HAP-1 (cell line): ENCODE data around the gene PGBD5.

Source experiments
- DNase-seq, 2 experiments: peaks; one replicate each; pipeline ENCODE4 v3.0.0-alpha.2; 2016 to 2020; ENCODE audit warnings: low spot score in 2 of 2
- H3K27me3 ChIP-seq: fragments of 250-450 bp; sonication (Bioruptor Pico); 2 replicates; pipeline ENCODE4 v1.5.1; 2020; ENCODE audit warnings: low read depth, mild to moderate bottlenecking, moderate library complexity
- H3K36me3 ChIP-seq: fragments of 250-450 bp; sonication (Bioruptor Pico); replicated peaks from 2 replicates; pipeline ENCODE4 v1.5.1; 2020; ENCODE audit warnings: mild to moderate bottlenecking
- H3K4me1 ChIP-seq: fragments of 250-450 bp; sonication (Bioruptor Pico); 2 replicates; pipeline ENCODE4 v1.5.1; 2020; ENCODE audit warnings: mild to moderate bottlenecking
- H3K4me3 ChIP-seq: fragments of 250-450 bp; sonication (Bioruptor Pico); 2 replicates; pipeline ENCODE4 v1.5.1; 2020; ENCODE audit warnings: mild to moderate bottlenecking, moderate library complexity
- H3K9me3 ChIP-seq: fragments of 250-450 bp; sonication (Bioruptor Pico); 2 replicates; pipeline ENCODE4 v1.5.1; 2020; ENCODE audit warnings: mild to moderate bottlenecking, moderate library complexity
- in situ Hi-C: fragments of 300-500 bp; cut with MboI; formaldehyde crosslinking; loops from 3 replicates; pipeline ENCODE4 v1.14.3; 2020; ENCODE audit warnings: low sequenced_read_pairs, inconsistent platforms, mixed read lengths

The PGBD5 gene

DNA sequence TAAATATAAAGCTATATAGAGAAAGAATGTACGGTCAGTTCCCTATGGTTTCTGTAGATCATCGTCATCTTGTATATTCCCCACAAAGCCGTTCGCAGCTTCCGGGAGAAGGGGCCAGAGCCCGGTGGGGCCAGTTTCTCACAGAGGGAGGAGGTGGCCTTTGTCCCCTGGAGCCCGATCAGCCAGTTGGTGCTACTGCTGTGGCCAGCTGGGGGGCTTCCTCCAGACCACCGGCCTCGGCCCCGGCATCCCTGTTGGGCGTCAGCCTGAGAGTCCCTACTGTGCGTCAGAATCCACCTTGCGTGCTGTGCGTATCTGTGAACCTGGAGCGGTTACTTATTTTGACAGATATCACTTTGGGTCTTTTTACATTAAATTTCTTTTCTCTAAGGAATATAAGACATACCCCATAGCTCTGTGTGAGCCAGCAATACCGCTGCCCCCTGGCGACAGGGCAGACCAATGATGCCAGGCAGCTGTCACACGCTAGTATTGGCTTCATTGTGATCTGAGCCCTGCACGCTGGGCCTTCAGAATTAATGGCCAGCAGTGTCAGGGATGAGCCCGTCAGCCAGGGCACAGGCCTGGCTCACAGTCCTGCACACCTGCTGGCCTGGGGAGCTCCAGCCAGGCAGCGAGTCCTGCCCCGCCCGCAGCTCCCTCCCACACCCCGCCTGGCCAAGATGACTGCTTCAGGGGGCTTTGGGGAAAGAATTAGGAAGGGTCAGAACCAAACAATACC lies 145.9 kb downstream of the PGBD5 start:
- peaks cover 10% of the 10 kb centered on the region for H3K4me1 ChIP-seq
- H3K36me3 ChIP-seq: peaks cover 15% of the 10 kb centered on the region
- in situ Hi-C loops: no loop called here
- no peaks in the 10 kb centered on the region for H3K27me3 ChIP-seq
- H3K4me3 ChIP-seq: no peak overlapping the region
- no peak for DNase-seq
- H3K9me3 ChIP-seq: no peaks in the 10 kb centered on the region

DNA sequence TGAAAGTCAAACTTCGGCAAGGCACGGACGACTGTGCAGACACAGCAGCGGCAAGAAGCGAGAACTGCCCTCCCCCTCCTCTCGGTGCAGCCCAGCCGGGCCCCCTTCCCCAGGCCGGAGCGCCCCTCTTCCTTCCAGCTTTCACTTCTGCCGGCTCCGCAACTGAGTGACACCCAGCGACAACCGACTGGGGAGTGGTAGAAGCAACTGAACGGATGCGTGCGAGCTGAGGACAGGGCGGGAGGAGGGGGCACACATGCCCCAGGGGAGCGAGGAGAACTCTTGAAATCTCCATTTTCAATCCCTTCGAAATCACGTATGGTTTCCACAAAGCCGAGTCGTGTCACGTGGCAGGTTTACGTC lies 146.6 kb downstream of the PGBD5 start:
- H3K36me3 ChIP-seq: peaks cover 21% of the 10 kb centered on the region
- no peak overlapping the region for H3K4me3 ChIP-seq
- no peaks in the 10 kb centered on the region for H3K27me3 ChIP-seq
- in situ Hi-C loops: no loop called here
- DNase-seq: no peak
- peaks cover 10% of the 10 kb centered on the region for H3K4me1 ChIP-seq
- H3K9me3 ChIP-seq: no peaks in the 10 kb centered on the region

DNA sequence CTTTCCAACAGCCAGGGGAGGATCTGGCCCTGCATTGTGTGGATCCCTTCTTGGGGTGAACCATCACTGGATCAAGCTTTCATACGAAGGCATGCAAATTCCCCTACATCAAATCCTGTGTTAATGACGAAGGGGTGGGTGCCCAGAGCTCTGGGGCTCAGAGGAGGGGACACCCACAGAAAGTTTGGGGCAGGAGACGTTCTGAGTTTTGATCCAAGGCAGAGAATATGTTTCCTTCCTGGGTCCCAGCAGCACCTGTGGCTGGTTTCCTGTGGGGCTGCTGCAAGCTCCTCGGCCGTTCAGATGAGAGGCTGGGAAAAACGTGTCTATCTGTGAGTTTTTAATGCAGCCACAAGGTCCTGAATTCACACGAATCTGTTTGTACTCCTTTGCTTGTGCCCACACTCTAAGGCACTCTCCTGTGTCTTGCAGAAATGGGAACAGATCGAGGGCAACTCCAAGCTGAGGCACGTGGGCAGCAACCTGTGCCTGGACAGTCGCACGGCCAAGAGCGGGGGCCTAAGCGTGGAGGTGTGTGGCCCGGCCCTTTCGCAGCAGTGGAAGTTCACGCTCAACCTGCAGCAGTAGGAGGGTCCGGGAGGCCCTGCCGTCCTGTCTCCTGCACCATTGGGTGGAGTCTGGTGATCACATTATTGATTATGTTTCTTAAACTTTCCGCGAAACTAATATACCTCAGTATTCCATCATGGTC lies 147.1 kb downstream of the PGBD5 start:
- DNase-seq: no peak
- no peak overlapping the region for H3K4me3 ChIP-seq
- no peaks in the 10 kb centered on the region for H3K9me3 ChIP-seq
- H3K4me1 ChIP-seq: peaks cover 10% of the 10 kb centered on the region
- no peaks in the 10 kb centered on the region for H3K27me3 ChIP-seq
- in situ Hi-C loops: no loop called here
- H3K36me3 ChIP-seq: peaks cover 24% of the 10 kb centered on the region

DNA sequence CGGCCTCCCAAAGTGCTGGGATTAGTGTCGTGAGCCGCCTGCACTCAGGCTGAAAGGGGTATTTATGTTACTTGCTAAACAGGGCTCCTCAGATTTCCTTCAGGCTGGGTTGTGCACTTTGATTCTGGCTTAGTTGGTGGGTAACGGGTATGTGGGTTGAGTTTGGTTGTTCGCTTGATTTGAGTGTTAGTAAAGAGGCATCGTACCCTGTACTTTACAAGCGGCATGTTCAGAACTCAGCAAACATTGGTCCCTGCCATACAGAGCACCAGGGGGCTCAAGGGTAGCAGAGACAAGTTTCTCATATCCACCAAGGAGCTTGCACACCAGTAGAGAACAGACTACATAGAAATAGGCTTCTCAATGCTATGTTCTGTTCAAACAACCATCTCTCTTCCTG lies 147.8 kb downstream of the PGBD5 start:
- in situ Hi-C loops: no loop called here
- Histone ChIP-seq H3K9me3 (no peaks in the 10 kb centered on the region), H3K4me3 (no peak overlapping the region), H3K27me3 (no peaks in the 10 kb centered on the region), H3K36me3 (peaks cover 24% of the 10 kb centered on the region), H3K4me1 (peaks cover 10% of the 10 kb centered on the region)
- DNase-seq: no peak

DNA sequence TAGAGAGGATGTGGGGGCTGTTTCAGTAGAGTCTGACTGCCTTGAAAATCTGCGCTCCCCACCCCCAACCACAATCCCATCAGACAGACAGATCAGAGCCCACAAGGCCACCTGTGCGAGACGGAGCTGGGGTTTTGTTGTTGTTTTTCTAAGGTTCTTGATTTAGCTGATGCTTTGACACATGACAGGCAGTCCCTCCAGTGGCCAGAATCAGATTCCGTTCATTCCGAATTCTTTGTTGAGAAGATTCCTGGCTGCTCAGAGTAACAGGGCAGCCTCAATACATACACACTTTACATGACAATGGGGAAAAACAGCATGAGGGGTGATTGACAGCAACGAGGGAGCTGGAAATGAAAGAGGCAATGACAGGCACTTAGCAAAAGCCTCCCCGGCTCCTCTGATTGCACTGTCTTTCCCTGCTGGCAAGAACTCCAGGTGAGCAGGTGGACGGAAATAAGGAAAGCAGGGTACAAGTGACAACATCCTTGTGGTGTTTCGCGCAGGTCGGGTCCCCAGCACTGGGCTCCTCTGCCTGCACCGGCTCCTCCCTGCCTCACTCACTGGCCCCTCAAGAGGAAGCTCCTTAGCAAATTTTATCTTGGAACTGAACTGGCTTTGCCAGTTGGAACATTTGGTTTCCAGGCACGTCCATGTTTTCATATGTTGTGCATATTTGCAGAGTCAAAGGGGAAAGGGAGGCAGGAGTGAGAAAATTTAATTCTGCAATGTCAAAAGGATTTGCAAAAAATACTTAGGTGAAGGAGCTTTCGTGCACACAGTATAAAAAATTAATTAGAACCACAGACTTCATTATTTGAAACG lies 148.7 kb downstream of the PGBD5 start:
- peaks cover 10% of the 10 kb centered on the region for H3K4me1 ChIP-seq
- no peak overlapping the region for H3K4me3 ChIP-seq
- peak; percentile 67 to 95 for DNase-seq
- in situ Hi-C loops: no loop called here
- H3K9me3 ChIP-seq: no peaks in the 10 kb centered on the region
- peaks cover 24% of the 10 kb centered on the region for H3K36me3 ChIP-seq
- no peaks in the 10 kb centered on the region for H3K27me3 ChIP-seq

DNA sequence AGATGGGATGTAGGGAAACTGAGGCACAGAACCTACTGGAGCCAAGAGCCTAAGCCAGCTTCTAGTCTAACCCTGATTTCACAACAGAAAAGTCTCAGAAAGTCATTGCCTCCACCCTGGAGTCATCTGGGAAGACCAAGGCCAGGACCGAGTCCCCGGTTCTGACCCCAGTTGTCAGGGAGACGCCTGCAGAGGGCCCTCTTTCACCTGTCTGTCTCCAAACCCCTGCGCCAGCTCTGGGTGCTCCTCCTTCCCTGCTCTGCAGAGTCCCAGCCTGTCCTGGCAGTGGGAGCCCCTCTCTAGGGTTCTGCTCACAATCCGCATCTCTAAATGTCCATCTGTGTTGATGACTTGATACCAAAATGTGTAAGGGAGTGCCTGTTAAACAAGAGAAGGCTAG lies 149.7 kb downstream of the PGBD5 start:
- no peak overlapping the region for H3K4me3 ChIP-seq
- H3K9me3 ChIP-seq: no peaks in the 10 kb centered on the region
- in situ Hi-C loops: no loop called here
- H3K4me1 ChIP-seq: peaks cover 10% of the 10 kb centered on the region
- no peak for DNase-seq
- no peaks in the 10 kb centered on the region for H3K27me3 ChIP-seq
- peaks cover 24% of the 10 kb centered on the region for H3K36me3 ChIP-seq

DNA sequence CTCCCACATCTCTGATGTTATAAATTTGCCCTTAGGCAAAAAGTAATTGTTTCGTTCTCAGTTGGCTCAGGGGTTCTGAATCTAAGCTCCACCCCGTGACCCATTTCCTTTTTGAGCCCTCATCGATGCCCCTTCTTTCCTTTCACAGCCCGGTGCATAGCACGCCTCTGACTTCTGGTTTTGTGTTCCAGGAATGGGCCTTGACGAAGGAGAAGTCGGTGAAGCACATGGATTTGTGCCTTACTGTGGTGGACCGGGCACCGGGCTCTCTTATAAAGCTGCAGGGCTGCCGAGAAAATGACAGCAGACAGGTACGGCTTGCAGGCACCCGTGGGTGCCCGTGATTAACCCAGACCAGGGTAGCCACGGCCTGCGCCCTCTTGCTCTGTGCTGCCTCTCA lies 151.9 kb downstream of the PGBD5 start:
- DNase-seq: no peak
- H3K4me1 ChIP-seq: peaks cover 17% of the 10 kb centered on the region
- H3K4me3 ChIP-seq: no peak overlapping the region
- H3K36me3 ChIP-seq: peaks cover 19% of the 10 kb centered on the region
- in situ Hi-C loops: no loop called here
- no peaks in the 10 kb centered on the region for H3K27me3 ChIP-seq
- H3K9me3 ChIP-seq: no peaks in the 10 kb centered on the region

DNA sequence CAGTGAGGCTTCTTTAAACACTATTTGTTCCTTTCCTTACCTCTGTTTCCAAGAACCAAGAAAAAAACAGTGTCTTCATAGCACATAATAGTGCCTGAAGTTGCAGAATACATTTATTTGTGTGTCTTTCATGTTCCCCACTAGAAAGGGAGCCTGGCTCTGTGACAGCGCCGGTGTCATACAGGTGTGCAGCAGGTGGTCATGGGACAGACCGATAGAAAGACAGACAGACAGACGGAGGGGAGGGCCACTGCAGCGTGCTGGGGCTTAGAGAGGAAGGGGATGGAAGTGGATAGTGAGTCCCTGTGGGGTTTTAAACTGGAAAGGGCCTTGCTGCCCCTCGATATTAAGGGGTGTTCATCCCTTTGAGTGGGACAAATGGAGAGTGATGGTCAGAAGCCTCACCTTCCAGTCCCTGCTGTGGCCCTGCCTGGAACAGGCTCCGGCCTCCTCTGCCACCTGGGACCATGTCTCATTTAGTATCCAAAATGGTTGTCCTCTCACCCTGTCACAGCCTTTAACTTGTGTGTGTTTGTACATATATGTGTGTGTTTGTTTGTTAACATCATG lies 152.9 kb downstream of the PGBD5 start:
- DNase-seq: no peak
- H3K36me3 ChIP-seq: peaks cover 19% of the 10 kb centered on the region
- no peak overlapping the region for H3K4me3 ChIP-seq
- in situ Hi-C loops: no loop called here
- no peaks in the 10 kb centered on the region for H3K9me3 ChIP-seq
- no peaks in the 10 kb centered on the region for H3K27me3 ChIP-seq
- H3K4me1 ChIP-seq: peaks cover 20% of the 10 kb centered on the region

DNA sequence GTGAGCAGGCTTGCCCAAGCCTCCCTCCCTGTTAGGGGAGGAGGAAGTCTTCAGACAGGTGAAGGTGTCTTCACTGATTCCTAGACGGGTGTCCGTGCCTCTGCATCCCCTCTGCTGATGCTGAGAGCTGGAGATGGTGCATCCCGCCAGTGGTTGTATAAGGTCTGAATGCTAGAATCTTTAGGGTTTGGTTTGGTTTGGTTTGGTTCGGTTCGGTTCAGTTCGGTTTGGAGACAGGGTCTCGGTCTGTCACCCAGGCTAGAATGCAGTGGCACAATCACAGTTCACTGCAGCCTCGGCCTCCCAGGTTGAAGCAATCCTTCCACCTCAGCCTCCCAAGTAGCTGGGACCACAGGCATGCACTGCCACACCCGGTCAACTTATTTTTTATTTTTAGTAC lies 153.6 kb downstream of the PGBD5 start:
- peaks cover 17% of the 10 kb centered on the region for H3K4me1 ChIP-seq
- in situ Hi-C loops: no loop called here

DNA sequence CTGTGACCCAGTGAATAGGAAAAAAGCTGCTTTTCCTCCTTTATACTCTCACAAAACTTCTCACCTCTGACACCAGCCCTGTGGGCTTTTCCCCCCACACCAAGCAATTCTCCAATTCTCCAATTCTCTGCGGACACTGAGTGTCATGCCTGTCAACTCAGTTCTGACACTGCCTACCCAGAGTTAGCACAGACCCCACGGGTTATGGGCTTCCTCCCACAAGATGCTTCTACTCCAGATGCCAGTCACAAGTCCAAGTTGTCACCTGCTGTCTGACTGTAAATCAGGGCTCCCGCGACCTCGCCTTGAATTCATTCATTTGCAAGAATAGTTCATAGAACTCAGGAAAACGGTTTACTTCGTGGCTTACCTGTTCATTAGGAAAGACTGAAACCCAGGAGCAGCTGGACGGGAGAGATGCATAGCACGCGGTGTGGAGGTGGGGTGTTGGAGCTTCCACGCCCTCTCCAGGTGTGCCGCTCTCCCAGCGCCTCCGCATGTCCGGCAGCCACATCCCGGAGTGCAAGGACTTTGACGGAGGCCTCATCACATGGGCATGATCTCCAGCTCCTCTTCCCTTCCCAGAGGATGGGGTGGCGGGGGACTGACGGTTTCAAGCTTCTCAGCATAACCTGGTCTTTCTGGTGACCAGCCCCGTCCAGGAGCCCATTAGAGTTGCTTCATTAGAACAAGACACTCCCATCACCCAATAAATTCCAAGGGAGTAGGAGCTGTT lies 154.7 kb downstream of the PGBD5 start:
- peaks cover 10% of the 10 kb centered on the region for H3K4me1 ChIP-seq
- in situ Hi-C loops: no loop called here
- no peaks in the 10 kb centered on the region for H3K27me3 ChIP-seq
- no peak for DNase-seq
- no peak overlapping the region for H3K4me3 ChIP-seq
- H3K9me3 ChIP-seq: no peaks in the 10 kb centered on the region
- peaks cover 19% of the 10 kb centered on the region for H3K36me3 ChIP-seq

More for the DNA sequence above, 153.6 kb downstream of the PGBD5 start:
- Histone ChIP-seq H3K27me3 (no peaks in the 10 kb centered on the region), H3K36me3 (peaks cover 19% of the 10 kb centered on the region), H3K9me3 (no peaks in the 10 kb centered on the region), H3K4me3 (no peak overlapping the region)
- no peak for DNase-seq

DNA sequence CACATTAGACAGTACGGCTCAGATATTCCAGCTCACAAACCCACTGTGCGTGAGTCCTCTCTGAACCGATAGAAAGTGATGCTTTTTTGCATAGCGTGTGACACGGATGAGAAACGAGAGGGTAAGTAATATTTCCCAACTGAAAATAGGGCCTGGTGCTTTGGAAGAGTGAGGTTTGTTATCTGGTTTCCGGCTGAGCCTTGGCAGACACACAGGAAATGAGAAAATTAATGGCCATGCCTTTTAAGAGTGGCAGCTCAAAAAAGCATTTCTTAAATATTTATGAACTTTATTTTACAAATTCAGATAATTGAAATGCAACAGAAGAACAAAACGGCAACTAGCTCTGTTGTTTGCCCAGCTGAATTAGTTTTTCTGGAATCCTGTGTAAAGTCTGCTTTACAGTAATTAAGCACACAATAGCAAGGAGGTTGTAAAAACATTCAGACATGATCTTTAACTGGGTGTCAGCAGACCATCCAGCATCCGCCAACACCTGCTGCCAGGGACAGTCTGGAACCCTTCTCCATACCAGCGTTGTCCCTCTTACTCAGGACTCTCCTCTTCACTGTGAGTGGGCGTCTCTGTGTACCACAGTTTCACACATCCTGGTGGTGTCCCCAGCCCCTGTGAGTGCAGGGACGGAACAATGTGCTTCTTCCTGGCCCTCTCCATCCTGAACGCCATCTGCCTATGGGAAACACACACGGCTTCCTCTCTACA lies 155.4 kb downstream of the PGBD5 start:
- no peaks in the 10 kb centered on the region for H3K9me3 ChIP-seq
- H3K27me3 ChIP-seq: no peaks in the 10 kb centered on the region
- peak; percentile 38 to 39 for DNase-seq
- H3K4me3 ChIP-seq: no peak overlapping the region
- in situ Hi-C loops: no loop called here
- H3K4me1 ChIP-seq: peaks cover 10% of the 10 kb centered on the region
- H3K36me3 ChIP-seq: peaks cover 14% of the 10 kb centered on the region

DNA sequence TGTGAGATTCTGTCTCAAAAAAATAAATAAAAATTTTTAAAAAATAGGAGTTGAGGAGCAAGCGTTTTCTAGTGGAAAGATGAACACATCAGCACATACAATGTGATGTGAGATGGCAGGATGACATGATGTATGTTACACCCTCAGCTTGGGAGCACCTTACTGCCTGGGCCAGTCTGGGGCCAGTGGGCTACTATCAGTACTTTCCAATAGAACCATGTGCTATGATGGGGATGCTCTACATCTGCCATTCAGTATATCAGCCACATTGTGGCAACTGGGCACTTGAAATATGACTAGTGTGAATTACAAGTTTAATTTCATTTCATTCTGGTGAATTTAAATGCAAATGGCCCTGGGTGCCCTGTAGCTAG lies 156.0 kb downstream of the PGBD5 start:
- no peaks in the 10 kb centered on the region for H3K27me3 ChIP-seq
- no peak for DNase-seq
- peaks cover 10% of the 10 kb centered on the region for H3K36me3 ChIP-seq
- H3K9me3 ChIP-seq: no peaks in the 10 kb centered on the region
- peaks cover 10% of the 10 kb centered on the region for H3K4me1 ChIP-seq
- H3K4me3 ChIP-seq: no peak overlapping the region
- in situ Hi-C loops: no loop called here
